Germinal center (tissue), 1 donor: ENCODE data around the gene ADH1C.

ENCODE experiments used
- DNase-seq: peaks from one replicate; pipeline ENCODE4 v3.0.0; 2012; ENCODE audit warnings: mixed read lengths, low spot score

ADH1C gene

GRCh38 chr4:99301376-99302164 is 51.0 kb downstream of the ADH1C start:
- DNase-seq: no peak

DNA sequence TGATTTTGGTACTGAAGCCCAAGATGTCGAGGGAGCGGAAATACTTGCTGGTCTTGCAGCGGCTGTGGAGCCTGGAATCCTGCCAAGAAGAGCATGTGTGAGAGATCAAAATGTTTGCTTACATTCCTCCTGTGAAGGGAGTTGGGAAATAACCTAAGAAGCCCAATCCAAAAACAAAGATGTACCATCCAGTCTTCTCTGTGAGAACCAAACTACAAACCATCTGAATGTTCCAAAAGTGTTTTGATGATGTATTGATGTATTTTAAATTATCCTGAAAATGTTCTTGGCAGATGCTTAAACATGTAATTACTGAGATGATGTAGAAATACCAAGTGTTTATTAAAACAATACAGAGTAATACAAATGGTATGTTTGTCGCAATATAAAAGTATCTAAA is 51.6 kb downstream of the ADH1C start:
- no peak for DNase-seq

DNA sequence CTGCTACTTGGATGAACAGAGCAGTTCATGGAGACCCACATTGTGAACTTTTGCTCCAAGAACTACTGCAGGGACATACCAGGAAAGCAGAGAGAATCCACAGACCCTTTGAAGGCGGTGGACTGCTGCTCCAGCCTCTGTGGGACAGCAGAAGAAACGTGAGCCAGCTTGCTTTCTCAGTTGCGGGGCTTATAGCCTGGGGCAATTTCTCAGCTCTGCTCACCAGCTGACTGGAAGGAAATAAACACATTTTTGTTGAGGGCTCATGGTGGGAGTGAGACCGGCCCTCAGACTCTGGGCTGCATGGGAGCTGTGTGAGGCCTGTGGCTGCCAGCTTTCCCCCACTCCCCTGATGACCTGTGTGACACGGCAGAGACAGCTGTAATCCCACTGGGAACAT is 59.2 kb downstream of the ADH1C start:
- DNase-seq: no peak

GRCh38 chr4:99290848-99291786 is 61.4 kb downstream of the ADH1C start, which contains the start of gene ADH1A:
TSS of gene ADH1A (minus strand) at chr4:99290985. CDS start at chr4:99290914, 71 bp downstream.
- DNase-seq: no peak
